GM12865 (cell line): ENCODE results near the gene OR6C6.
"Not testable (repeated sequence)": the region's sequence is repeated elsewhere in the genome, so short reads cannot be mapped to it uniquely, and the experiment has no call there.

Experiments used
- DNase-seq: peaks from one replicate; pipeline ENCODE4 v3.0.0; 2010; ENCODE audit warnings: low read depth
- H3K4me3 ChIP-seq: 2 replicates; pipeline ENCODE4 v1.5.1; 2011; ENCODE audit warnings: mild to moderate bottlenecking, low read depth, low read length, control low read depth
- TF ChIP-seq, protein P1 (sequence below): IDR thresholded peaks from 2 replicates; pipeline ENCODE4 v1.5.1; 2011; ENCODE audit warnings: low read length, control low read depth, low read depth, inconsistent platforms; ENCODE audit not compliant: insufficient read depth; ENCODE audit errors: missing control alignments

OR6C6 gene

GRCh38 chr12:55296469-55296868 lies at the start of gene OR6C6:
OR6C6 (minus strand) TSS chr12:55296569; CDS start chr12:55295232, 1,337 bp downstream.
- TF ChIP-seq, protein P1, sequence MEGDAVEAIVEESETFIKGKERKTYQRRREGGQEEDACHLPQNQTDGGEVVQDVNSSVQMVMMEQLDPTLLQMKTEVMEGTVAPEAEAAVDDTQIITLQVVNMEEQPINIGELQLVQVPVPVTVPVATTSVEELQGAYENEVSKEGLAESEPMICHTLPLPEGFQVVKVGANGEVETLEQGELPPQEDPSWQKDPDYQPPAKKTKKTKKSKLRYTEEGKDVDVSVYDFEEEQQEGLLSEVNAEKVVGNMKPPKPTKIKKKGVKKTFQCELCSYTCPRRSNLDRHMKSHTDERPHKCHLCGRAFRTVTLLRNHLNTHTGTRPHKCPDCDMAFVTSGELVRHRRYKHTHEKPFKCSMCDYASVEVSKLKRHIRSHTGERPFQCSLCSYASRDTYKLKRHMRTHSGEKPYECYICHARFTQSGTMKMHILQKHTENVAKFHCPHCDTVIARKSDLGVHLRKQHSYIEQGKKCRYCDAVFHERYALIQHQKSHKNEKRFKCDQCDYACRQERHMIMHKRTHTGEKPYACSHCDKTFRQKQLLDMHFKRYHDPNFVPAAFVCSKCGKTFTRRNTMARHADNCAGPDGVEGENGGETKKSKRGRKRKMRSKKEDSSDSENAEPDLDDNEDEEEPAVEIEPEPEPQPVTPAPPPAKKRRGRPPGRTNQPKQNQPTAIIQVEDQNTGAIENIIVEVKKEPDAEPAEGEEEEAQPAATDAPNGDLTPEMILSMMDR, result no peak
- no peak within 1 kb of the TSS for H3K4me3 ChIP-seq
- no peak for DNase-seq

- DNase-seq, result peak; percentile 1
- H3K4me3 ChIP-seq, result no peak overlapping the region
- TF ChIP-seq, protein P1, result no peak
Observed at GRCh38 chr12:55336002-55336401, 39.6 kb upstream of the OR6C6 start.

DNA sequence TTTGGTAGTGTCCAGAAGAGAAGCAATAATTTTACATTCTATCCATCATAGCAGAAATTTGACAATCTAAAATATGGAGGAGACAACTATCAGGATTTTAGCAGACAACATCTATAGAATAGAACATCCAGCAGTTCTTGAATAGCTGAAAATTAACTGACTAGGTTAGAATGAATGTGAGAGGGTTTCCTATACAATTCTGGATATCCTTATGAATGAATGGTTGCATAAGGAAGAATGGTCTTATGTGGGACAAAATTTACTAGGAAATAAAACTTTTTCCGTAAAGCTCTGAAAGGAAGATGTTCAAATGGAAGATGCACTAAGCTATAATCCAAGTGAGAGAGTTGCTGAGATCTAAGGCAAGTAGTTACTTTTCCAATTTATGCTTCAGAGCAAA lies 34.1 kb upstream of the OR6C6 start, which contains the start of gene OR6C3:
TSS of gene OR6C3 (plus strand) at position 301 of the 400 bp plus-strand sequence. CDS start 955 bp downstream, outside the sequence.
- no peak for DNase-seq
- H3K4me3 ChIP-seq, result no peak within 1 kb of the TSS
- TF ChIP-seq, protein P1, result no peak

DNA sequence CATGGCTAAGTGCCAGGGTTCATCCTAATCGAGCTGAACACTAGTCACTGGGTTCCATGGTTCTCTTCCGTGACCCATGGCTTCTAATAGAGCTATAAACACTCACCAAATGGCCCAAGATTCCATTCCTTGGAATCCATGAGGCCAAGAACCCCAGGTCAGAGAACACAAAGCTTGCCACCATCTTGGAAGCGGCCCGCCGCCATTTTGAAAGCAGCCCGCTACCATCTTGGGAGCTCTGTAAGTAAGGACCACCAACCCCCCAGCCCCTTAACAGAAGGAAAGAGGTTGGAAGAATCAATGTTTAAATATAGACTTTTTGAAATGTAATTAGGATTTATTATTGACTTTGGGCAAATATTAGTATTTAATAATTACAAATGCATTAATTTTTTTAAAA lies 29.4 kb upstream of the OR6C6 start:
- not testable (repeated sequence) for DNase-seq, H3K4me3 ChIP-seq

GRCh38 chr12:55320201-55320600 lies 23.8 kb upstream of the OR6C6 start:
- H3K4me3 ChIP-seq, result no peak overlapping the region
- TF ChIP-seq, protein P1, result no peak

GRCh38 chr12:55314043-55314442 lies 17.7 kb upstream of the OR6C6 start, which contains the start of gene OR6C1:
OR6C1 (plus strand) TSS chr12:55314343; CDS start chr12:55320600, 6,257 bp downstream.
- no peak for DNase-seq
- H3K4me3 ChIP-seq, result no peak within 1 kb of the TSS
- TF ChIP-seq, protein P1, result no peak

More at GRCh38 chr12:55320201-55320600, 23.8 kb upstream of the OR6C6 start:
- DNase-seq, result no peak

GRCh38 chr12:55289999-55290398 lies 6.4 kb downstream of the OR6C6 start:
- no peak for DNase-seq
- TF ChIP-seq, protein P1, result no peak
- H3K4me3 ChIP-seq, result no peak overlapping the region
